ENCODE results near the gene TRERF1.
A peak's percentile ranks its signal among the peaks of the same experiment; 100 is the strongest.

Gene TRERF1

GRCh38 chr6:42335896-42336295 lies 115.8 kb downstream of the TRERF1 start:
- WGBS, result 72% methylated on average over 5 of the region's 5 CpGs
- H2AFZ ChIP-seq (ENCODE audit: low read depth, low read length), result no peak overlapping the region
- no peaks in the 10 kb centered on the region for H3K27me3 ChIP-seq (ENCODE audit: control insufficient read depth in 1 of 2, insufficient read depth in 1 of 2, low read length in 2 of 2)
- peaks cover 58% of the 10 kb centered on the region for H3K79me1 ChIP-seq (replicated peaks; ENCODE audit: low read length, poor library complexity, severe bottlenecking)
- H3K27ac ChIP-seq (ENCODE audit: low read length, poor library complexity, severe bottlenecking), result no peak overlapping the region
- H3K9me3 ChIP-seq (ENCODE audit: control insufficient read depth, low read length), result no peaks in the 10 kb centered on the region
- no peak overlapping the region for H3K4ac ChIP-seq (ENCODE audit: low read depth in 1 of 2, low read length in 2 of 2)
- no peak overlapping the region for H3K9ac ChIP-seq (ENCODE audit: low read length)
- no peak overlapping the region for H3K4me2 ChIP-seq (ENCODE audit: low read length, poor library complexity, severe bottlenecking)
- H4K8ac ChIP-seq (ENCODE audit: low read length), result no peak overlapping the region
- no peak overlapping the region for H3K23ac ChIP-seq (ENCODE audit: low read length in 2 of 2)
- H3K14ac ChIP-seq (ENCODE audit: low read length in 2 of 2), result no peak overlapping the region
- no peak overlapping the region for H3K18ac ChIP-seq (ENCODE audit: low read depth in 1 of 2, low read length in 2 of 2)
- DNase-seq, result no peak
- H4K91ac ChIP-seq (ENCODE audit: low read length), result no peak overlapping the region
- no peak overlapping the region for H3K4me3 ChIP-seq (ENCODE audit: insufficient read depth in 1 of 2, low read depth in 1 of 2, low read length in 2 of 2)
- no peak overlapping the region for H2AK5ac ChIP-seq (ENCODE audit: low read length, severe bottlenecking)
- no peak overlapping the region for H2BK120ac ChIP-seq (ENCODE audit: low read depth, low read length)
- H2BK5ac ChIP-seq (ENCODE audit: low read depth, low read length, poor library complexity, severe bottlenecking), result no peak overlapping the region
- H3K4me1 ChIP-seq (ENCODE audit: control insufficient read depth, insufficient read depth, low read depth, low read length), result peaks cover 19% of the 10 kb centered on the region
- no peak overlapping the region for H2BK15ac ChIP-seq (ENCODE audit: low read depth, poor library complexity, severe bottlenecking)
- H2BK12ac ChIP-seq (ENCODE audit: low read length in 2 of 2), result no peak overlapping the region
- H3K36me3 ChIP-seq (ENCODE audit: control insufficient read depth in 1 of 2, insufficient read depth in 2 of 2, low read depth in 1 of 2, low read length in 2 of 2), result peaks cover 0 to 6% of the 10 kb centered on the region in 2 experiments

GRCh38 chr6:42334870-42335269 lies 116.9 kb downstream of the TRERF1 start:
- Histone ChIP-seq H3K9ac (ENCODE audit: low read length) (no peak overlapping the region), H3K4ac (ENCODE audit: low read depth in 1 of 2, low read length in 2 of 2) (no peak overlapping the region), H3K36me3 (ENCODE audit: control insufficient read depth in 1 of 2, insufficient read depth in 2 of 2, low read depth in 1 of 2, low read length in 2 of 2) (peaks cover 0 to 6% of the 10 kb centered on the region in 2 experiments), H2BK12ac (ENCODE audit: low read length in 2 of 2) (no peak overlapping the region), H3K14ac (ENCODE audit: low read length in 2 of 2) (no peak overlapping the region), H3K9me3 (ENCODE audit: control insufficient read depth, low read length) (no peaks in the 10 kb centered on the region), H3K4me1 (ENCODE audit: control insufficient read depth, insufficient read depth, low read depth, low read length) (peaks cover 17% of the 10 kb centered on the region), H2AK5ac (ENCODE audit: low read length, severe bottlenecking) (no peak overlapping the region), H3K4me3 (ENCODE audit: insufficient read depth in 1 of 2, low read depth in 1 of 2, low read length in 2 of 2) (no peak overlapping the region), H2BK5ac (ENCODE audit: low read depth, low read length, poor library complexity, severe bottlenecking) (no peak overlapping the region), H3K79me1 (replicated peaks; ENCODE audit: low read length, poor library complexity, severe bottlenecking) (peaks cover 56% of the 10 kb centered on the region), H4K91ac (ENCODE audit: low read length) (no peak overlapping the region), H3K4me2 (ENCODE audit: low read length, poor library complexity, severe bottlenecking) (no peak overlapping the region), H2BK120ac (ENCODE audit: low read depth, low read length) (no peak overlapping the region), H3K27me3 (ENCODE audit: control insufficient read depth in 1 of 2, insufficient read depth in 1 of 2, low read length in 2 of 2) (no peaks in the 10 kb centered on the region), H3K23ac (ENCODE audit: low read length in 2 of 2) (no peak overlapping the region), H2AFZ (ENCODE audit: low read depth, low read length) (no peak overlapping the region), H3K18ac (ENCODE audit: low read depth in 1 of 2, low read length in 2 of 2) (no peak overlapping the region), H3K27ac (ENCODE audit: low read length, poor library complexity, severe bottlenecking) (no peak overlapping the region), H2BK15ac (ENCODE audit: low read depth, poor library complexity, severe bottlenecking) (no peak overlapping the region), H4K8ac (ENCODE audit: low read length) (no peak overlapping the region)
- no peak for DNase-seq
- 100% methylated on average over 2 of the region's 2 CpGs for WGBS

- WGBS, result 86% methylated on average over 5 of the region's 6 CpGs
- Histone ChIP-seq H3K36me3 (ENCODE audit: control insufficient read depth in 1 of 2, insufficient read depth in 2 of 2, low read depth in 1 of 2, low read length in 2 of 2) (peaks cover 4 to 9% of the 10 kb centered on the region in 2 experiments), H2BK12ac (ENCODE audit: low read length in 2 of 2) (peak overlapping the region in 1 of 2 experiments; percentile 35), H3K14ac (ENCODE audit: low read length in 2 of 2) (no peak overlapping the region), H2BK120ac (ENCODE audit: low read depth, low read length) (no peak overlapping the region), H3K27ac (ENCODE audit: low read length, poor library complexity, severe bottlenecking) (no peak overlapping the region), H3K4ac (ENCODE audit: low read depth in 1 of 2, low read length in 2 of 2) (no peak overlapping the region), H2BK5ac (ENCODE audit: low read depth, low read length, poor library complexity, severe bottlenecking) (no peak overlapping the region), H4K8ac (ENCODE audit: low read length) (no peak overlapping the region), H2AK5ac (ENCODE audit: low read length, severe bottlenecking) (no peak overlapping the region), H3K4me3 (ENCODE audit: insufficient read depth in 1 of 2, low read depth in 1 of 2, low read length in 2 of 2) (no peak overlapping the region), H3K18ac (ENCODE audit: low read depth in 1 of 2, low read length in 2 of 2) (no peak overlapping the region), H3K79me1 (replicated peaks; ENCODE audit: low read length, poor library complexity, severe bottlenecking) (peaks cover 58% of the 10 kb centered on the region), H3K4me2 (ENCODE audit: low read length, poor library complexity, severe bottlenecking) (no peak overlapping the region), H3K23ac (ENCODE audit: low read length in 2 of 2) (no peak overlapping the region), H3K27me3 (ENCODE audit: control insufficient read depth in 1 of 2, insufficient read depth in 1 of 2, low read length in 2 of 2) (no peaks in the 10 kb centered on the region), H2BK15ac (ENCODE audit: low read depth, poor library complexity, severe bottlenecking) (no peak overlapping the region), H2AFZ (ENCODE audit: low read depth, low read length) (no peak overlapping the region), H3K9me3 (ENCODE audit: control insufficient read depth, low read length) (no peaks in the 10 kb centered on the region), H4K91ac (ENCODE audit: low read length) (peak overlapping the region; percentile 31), H3K4me1 (ENCODE audit: control insufficient read depth, insufficient read depth, low read depth, low read length) (peaks cover 16% of the 10 kb centered on the region), H3K9ac (ENCODE audit: low read length) (no peak overlapping the region)
- no peak for DNase-seq
Observed at GRCh38 chr6:42333612-42334011, 118.1 kb downstream of the TRERF1 start.

- Histone ChIP-seq H2BK120ac (ENCODE audit: low read depth, low read length) (no peak overlapping the region), H4K91ac (ENCODE audit: low read length) (no peak overlapping the region)
Observed at GRCh38 chr6:42332916-42333315, 118.8 kb downstream of the TRERF1 start.

More at GRCh38 chr6:42332916-42333315, 118.8 kb downstream of the TRERF1 start:
- H3K23ac ChIP-seq (ENCODE audit: low read length in 2 of 2), result no peak overlapping the region
- no peak overlapping the region for H4K8ac ChIP-seq (ENCODE audit: low read length)
- H3K79me1 ChIP-seq (replicated peaks; ENCODE audit: low read length, poor library complexity, severe bottlenecking), result peaks cover 58% of the 10 kb centered on the region
- peaks cover 10% of the 10 kb centered on the region for H3K4me1 ChIP-seq (ENCODE audit: control insufficient read depth, insufficient read depth, low read depth, low read length)
- no peak overlapping the region for H3K9ac ChIP-seq (ENCODE audit: low read length)
- H3K4me3 ChIP-seq (ENCODE audit: insufficient read depth in 1 of 2, low read depth in 1 of 2, low read length in 2 of 2), result no peak overlapping the region
- H3K27ac ChIP-seq (ENCODE audit: low read length, poor library complexity, severe bottlenecking), result no peak overlapping the region
- DNase-seq, result no peak
- no peaks in the 10 kb centered on the region for H3K9me3 ChIP-seq (ENCODE audit: control insufficient read depth, low read length)
- H3K4ac ChIP-seq (ENCODE audit: low read depth in 1 of 2, low read length in 2 of 2), result no peak overlapping the region
- H2AK5ac ChIP-seq (ENCODE audit: low read length, severe bottlenecking), result no peak overlapping the region
- no peak overlapping the region for H2BK12ac ChIP-seq (ENCODE audit: low read length in 2 of 2)
- peaks cover 4 to 9% of the 10 kb centered on the region in 2 experiments for H3K36me3 ChIP-seq (ENCODE audit: control insufficient read depth in 1 of 2, insufficient read depth in 2 of 2, low read depth in 1 of 2, low read length in 2 of 2)
- no peak overlapping the region for H2BK5ac ChIP-seq (ENCODE audit: low read depth, low read length, poor library complexity, severe bottlenecking)
- no peak overlapping the region for H3K4me2 ChIP-seq (ENCODE audit: low read length, poor library complexity, severe bottlenecking)
- H2BK15ac ChIP-seq (ENCODE audit: low read depth, poor library complexity, severe bottlenecking), result no peak overlapping the region
- H3K18ac ChIP-seq (ENCODE audit: low read depth in 1 of 2, low read length in 2 of 2), result no peak overlapping the region
- no peaks in the 10 kb centered on the region for H3K27me3 ChIP-seq (ENCODE audit: control insufficient read depth in 1 of 2, insufficient read depth in 1 of 2, low read length in 2 of 2)
- H3K14ac ChIP-seq (ENCODE audit: low read length in 2 of 2), result no peak overlapping the region
- 92% methylated on average over 2 of the region's 4 CpGs for WGBS
- no peak overlapping the region for H2AFZ ChIP-seq (ENCODE audit: low read depth, low read length)

All from mesenchymal stem cell (in vitro differentiated cells and primary cell).